ENCODE data around the gene SIX3.

Gene SIX3

DNA sequence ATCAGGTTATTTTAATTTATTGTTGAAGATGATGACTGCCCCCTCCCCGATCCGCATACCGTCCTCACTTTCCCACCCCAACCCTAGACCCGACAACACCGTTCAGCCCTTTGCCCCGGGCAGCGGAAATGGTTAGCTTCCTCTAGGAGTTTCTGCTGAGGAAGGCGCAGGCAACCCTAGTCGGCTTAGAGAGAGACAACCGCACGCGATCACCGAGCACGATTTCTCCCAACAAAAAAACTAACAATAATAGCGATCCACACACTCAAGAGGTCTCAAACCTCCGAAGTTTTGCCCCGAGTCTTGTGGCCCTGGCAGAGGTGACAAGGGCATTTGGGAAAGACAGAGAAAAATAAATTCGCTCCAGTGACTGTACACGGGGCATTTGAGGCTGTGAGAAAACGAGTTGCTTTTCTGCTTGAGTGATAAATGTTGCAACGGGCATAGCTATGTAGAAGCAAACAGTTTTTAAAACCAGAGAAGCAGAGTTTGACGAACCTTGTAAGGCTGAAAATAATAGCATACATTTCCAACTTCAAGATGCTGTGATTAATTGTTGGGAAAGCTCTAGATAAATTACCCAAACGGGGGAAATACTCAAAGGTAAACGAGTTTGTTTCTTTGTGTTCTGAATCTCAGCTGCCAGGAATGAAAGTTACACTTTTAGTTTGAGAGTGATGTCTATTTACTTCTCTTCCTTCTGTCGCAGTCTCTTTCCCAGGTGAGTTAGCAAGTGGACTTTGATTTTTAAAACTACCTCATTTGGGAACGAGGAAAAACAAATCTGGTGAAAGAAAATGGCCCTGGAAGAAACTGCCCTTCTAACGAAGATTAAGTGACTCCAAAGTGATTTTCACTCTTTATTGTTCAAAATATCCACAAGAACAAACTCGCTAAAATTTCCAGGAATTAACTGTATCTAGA, 11.0 kb upstream of the SIX3 start:
- in situ Hi-C loops (cut with HindIII; ENCODE audit: low sequenced_read_pairs): no loop called here

DNA sequence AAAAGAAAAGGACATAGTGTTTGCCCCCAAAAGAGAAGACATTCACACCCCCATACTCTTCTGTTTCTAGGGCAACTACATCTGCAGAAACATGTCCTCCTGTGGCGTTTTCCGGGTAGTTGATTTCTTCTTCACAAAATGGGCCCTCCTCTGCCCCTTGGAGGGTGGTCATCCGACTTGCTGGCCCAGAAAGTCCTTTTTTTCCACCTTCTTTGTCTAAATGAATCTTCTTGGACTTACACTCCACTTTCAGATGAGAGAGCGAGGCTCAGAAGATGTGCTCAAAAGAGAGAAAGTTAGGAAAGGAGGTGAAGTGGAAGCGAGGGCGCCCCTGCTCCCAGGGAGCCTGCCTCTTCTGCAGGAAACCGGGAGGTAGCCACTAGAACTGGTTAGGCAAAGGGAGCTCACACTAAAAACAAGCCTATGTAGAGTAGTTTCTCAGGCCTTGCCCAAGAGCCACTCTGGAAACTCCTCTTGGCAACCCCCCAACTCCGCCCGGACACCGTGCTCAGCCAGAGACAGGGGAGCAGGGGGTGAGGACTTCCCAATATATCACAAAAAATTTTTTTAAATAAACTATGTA, 10.2 kb upstream of the SIX3 start:
- in situ Hi-C loops (cut with HindIII; ENCODE audit: low sequenced_read_pairs): no loop called here

DNA sequence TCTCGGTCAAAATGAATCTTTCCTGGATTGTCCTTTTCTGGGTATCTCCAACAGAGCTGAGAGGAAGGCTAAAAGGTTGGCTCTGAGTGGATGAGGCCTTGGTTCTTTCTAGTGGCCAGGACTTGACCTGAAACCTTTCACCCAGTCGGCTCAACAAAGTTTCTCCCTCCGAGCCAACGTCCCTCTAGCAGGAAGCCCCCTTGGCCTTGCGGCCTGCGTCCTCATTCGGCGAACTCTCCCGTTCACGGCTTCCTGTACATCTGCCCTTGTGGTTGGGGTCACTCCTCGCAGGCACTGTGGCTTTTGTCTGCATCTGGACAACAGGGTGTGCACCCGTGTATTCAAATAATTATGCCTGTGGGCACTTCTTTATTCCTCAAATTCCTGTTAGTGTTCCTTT, 9.4 kb upstream of the SIX3 start:
- in situ Hi-C loops (cut with HindIII; ENCODE audit: low sequenced_read_pairs): no loop called here

DNA sequence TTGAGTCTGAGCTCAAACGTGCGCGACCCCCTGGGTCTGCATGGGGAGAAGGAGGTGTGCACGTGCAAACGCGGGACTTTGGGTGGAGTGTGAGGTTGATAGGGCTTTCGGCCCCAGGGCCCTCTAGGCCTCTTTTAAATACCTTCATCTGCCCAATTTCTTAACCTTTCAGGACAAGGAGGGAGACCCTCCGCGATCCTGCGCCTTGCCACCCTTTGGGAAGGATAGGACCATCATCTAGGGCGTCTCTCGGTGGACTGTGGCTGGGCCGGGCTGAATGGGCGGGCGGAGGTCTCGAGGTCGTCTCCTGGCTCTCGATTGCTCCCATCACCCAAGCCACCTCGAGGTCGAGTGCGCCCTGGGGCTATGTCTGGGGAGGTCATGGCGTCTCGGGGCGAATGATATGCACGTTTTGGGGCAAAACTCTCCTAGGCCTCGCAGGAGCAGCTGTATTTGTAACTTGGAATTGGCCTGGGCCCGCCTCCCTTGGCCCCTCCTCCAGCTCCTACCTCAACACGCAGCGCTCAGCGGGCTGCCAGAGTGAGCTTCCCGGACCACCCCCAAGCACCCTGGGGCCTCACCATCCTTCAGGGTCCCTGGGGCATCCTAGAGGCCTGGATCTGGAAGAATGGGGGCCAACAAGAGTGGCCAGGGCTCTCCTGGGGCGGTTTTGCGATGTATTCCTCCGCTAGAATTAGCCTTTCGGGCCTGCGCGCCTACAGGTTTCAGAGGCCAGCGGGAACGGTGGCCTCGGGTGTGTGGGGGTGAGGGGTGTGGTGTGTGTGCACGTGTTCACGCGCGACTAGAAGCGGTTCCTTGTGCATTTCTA, 8.7 kb upstream of the SIX3 start:
- in situ Hi-C loops (cut with HindIII; ENCODE audit: low sequenced_read_pairs): no loop called here

DNA sequence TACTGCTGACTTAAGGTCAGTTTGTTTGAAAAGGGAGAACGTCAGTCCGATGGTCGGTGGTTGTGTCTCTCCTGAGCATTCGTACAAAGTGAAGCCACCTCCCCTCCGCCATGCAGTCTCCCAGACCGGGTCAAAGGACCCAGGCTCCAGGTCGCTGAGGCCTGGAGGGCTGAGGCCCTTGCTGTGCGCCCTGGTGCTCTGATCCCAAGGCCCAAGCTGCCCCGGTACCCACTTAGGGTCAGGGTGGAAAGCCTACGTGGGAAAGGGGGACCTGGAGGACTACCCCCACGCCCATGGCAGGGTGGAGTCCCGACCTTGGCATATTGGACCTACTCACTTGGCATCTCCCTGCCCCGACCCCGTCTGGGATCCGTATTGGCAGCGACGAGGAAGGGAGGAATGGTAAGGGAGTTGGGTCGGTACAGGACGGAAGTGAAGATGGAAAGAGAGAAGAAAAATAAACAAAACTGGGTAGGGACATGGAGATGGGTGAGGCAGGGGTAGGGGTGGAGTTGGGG, 8.0 kb upstream of the SIX3 start:
- in situ Hi-C loops (cut with HindIII; ENCODE audit: low sequenced_read_pairs): no loop called here

DNA sequence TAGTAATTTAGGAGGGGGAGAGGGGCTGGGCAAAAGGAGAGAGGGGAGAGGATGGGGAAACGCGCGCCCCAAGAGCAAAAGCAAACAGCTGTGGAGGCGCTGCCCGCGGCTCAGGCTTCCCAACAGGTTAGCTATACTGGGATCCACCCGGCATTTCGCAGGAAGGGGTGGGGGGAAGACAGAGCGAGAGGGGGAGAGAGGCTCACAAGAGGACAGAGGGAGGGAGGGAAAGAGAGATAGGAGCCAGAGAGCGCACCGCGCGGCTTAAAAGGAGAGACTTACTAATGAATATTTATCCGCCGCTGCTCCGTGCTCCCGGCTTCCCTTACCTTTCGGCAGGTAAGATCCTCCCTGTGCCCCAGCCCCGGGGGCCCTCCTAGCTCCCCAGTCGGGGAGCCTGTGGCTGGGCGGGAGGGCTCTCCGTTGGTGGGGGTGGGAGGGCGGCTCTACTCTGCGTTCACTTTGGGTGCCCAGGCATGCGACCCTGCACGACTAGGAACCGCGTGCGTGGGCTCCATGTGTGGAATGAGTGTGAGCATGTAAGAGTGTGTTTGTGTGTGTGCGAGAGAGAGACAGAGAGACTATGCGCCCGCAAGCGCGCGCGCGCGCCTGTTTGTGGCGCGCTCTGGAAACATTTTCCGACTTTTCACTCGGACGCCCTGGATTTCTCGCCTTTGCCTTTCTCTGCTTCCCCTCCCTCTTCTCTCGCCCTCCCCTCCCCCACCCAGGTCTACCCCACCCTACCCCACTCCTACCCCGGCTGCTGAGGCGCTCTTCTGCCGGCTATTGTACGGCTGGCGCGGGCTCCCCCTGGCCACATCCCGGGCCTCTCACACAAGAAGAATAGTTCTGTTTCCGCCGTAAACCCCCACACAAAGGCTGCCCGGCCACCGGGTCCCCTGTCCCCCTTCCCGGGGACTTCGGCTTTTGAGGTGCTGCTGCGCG, 7.2 kb upstream of the SIX3 start:
- in situ Hi-C loops (cut with HindIII; ENCODE audit: low sequenced_read_pairs): no loop called here

DNA sequence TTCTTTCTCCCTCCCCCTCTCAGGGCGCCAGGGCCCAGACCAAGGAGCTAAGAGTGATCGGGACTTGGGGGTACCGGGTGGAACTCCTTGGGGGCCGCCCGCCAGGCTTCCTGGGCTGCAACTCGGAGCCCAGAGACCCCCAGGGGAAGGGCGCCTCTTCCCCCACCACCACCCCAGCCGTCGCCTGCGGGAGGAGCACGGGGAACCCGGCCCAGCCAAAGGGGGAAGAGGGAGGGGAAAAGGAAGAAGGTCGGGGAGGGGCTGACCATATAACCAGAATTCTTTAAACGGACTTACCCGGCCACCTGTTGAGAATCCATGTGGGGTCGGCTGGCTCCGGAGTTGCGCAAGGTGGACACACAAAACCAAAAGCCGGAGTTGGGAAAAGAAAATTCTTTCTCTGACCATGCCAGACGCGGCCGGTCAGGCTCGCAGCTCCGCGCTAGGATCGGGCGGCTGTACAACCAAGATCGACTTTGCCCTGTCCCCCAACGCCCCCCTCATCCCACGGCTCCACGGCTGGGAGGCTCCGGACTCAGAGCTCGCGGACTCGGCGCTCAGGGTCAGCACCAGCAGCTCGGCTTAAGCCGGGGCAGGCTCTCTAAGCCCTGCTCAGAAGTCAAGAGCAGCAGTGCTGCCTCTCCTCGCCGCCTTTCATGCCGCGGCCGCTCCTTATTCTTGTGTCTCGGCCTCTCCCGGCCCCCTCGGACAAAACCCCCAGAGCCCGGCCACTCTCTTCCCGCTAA, 6.3 kb upstream of the SIX3 start:
- in situ Hi-C loops (cut with HindIII; ENCODE audit: low sequenced_read_pairs): no loop called here

DNA sequence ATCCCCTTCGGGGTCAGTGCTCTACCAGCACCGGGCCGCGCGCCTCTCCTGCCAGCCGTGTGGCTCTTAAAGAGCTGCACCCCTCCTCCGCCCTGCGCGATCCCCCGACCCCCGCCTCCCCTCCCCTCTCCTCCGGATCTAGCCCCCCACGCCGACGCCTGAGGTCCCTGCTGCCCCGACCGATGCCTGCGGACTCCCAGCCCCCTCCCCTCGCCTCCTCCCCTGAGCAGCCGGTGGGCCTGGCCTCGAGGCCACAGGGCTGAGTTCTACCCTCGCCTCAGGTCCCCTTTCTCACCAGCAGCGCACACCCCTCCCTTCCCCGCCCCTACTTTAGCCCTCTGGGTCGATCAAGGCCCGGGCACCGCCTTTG, 5.8 kb upstream of the SIX3 start:
- in situ Hi-C loops (cut with HindIII; ENCODE audit: low sequenced_read_pairs): no loop called here

DNA sequence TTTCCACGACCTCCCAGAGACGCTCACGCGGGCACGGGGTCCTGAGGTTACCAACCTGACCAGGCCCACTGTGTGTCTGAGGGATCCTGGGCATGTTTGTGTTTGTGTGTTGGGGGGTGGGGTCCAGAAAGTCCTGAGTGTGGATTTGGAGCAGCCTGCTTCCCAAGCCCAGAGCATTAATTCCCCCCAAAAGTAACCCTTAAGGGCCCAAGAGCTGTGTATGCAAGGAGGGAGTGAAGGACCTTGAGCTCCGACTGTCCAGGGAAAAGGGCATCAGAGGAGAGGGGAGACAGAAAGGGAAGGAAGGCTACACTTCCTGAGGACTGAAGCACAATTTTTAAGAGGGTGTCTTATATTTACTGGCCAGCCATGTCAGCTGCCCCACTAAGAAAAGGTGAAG, 5.2 kb upstream of the SIX3 start:
- in situ Hi-C loops (cut with HindIII; ENCODE audit: low sequenced_read_pairs): no loop called here

DNA sequence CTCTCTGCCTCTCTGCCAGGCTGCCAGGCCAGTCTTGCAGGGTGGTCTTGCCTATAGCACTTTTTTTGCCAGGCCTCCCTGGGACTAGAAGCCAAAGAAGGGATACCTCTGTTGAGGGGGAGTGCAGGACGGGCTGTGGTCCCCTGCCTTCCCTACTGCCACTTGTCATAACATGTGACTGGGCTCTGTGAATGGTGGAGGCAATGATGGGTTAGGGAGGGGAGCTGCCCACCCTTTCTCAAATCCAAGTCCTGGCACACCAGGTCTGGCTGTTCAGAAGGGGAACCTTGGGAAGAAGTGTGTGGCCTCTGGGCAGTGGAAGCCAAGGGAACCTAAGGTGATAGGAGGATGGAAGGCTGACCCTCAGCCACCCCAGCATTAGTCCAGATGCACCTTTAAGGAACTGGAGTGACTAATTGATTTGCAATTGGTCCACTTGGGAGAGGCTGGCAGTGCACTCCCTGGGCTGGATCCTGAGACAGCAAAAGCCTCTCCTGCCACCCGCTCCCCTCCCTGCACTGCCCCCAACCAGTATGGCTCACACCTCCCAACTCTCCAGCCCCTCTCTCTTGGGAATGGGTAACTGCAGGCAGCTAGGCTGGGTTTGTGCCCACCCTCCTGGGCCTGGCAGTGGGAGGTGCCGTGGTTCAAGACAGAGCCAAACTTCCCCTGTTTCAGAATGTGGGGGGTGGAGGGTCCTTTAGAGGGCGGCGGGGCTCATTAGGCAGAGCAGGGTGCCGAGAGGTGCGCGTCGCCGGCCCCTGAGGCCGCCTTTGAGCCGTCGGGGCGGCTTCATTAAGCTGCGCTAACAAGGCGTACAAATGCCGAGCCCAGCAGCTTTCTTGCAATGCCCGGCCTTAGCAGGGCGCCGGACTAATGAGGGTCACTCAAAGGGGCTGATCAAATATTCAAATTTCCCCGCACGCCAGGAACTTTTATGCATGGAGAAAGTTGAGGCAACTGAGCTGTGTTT, 4.5 kb upstream of the SIX3 start:
- in situ Hi-C loops (cut with HindIII; ENCODE audit: low sequenced_read_pairs): no loop called here

DNA sequence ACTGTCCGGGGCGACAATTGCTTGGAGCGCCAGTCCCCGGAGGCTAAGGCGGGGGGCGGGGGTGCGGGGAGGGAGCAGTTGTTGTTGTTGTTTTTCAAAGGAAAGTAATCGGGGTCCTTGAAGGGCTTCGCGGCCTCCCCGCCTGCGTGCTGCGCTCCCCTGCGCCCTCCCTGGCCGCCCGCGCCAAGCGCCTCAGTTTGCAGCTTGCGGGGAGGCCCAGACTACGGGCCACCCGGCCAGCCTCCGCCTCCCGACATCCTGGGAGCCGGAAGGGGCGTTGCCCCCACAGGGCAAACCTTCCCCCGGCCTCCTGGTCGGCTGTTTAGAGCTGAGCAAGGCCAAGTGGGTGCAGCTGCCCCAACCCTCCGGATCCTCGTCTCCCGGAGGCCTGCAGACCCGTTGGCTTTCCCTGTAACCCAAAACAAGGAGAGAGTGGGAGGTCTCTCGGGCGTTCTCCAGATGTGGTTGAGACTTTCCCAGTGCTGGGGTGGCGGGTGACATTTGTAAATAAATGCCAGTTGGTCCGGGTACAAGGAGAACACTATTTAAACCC, 3.7 kb upstream of the SIX3 start:
- in situ Hi-C loops (cut with HindIII; ENCODE audit: low sequenced_read_pairs): no loop called here

DNA sequence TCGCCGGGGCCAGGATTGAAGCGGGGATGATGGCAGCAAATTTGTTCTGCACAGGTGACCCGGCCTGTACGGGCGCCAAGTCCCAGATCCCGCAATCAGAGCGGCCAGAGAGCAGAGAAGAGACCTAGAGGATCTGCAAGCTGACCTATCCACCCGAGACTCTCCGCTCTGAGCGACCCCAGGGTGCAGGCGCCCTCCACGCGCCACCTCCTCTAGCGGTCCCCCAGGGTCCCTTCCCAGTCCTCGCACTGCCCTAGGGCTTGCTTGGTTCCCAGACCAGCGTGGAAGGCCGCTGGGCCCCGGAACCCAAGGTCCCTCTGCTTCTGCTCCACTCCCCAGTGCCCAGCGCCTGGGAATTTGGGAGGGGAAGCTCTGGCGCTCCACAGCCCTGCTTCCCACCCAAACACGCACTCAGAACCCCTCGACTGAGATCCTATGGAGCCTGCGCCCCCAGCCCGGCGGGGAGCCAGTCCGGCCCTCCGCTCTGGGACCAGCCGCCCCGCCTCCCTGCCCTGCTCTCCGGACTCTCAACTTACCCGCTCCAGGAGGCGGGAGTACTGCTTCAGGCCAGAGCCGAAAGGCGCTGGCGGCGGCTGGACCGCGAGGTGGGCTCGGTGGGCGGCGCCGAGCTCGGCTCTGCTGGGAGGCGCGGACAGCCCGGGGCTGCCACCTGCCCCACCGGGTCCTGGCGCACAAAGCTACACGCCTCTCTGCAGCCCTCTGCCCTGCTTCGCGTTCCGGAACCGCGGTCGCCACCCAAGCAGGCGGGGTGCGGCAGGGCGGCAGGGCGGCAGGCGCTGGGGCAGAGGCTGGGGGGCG, 3.0 kb upstream of the SIX3 start:
- in situ Hi-C loops (cut with HindIII; ENCODE audit: low sequenced_read_pairs): no loop called here

DNA sequence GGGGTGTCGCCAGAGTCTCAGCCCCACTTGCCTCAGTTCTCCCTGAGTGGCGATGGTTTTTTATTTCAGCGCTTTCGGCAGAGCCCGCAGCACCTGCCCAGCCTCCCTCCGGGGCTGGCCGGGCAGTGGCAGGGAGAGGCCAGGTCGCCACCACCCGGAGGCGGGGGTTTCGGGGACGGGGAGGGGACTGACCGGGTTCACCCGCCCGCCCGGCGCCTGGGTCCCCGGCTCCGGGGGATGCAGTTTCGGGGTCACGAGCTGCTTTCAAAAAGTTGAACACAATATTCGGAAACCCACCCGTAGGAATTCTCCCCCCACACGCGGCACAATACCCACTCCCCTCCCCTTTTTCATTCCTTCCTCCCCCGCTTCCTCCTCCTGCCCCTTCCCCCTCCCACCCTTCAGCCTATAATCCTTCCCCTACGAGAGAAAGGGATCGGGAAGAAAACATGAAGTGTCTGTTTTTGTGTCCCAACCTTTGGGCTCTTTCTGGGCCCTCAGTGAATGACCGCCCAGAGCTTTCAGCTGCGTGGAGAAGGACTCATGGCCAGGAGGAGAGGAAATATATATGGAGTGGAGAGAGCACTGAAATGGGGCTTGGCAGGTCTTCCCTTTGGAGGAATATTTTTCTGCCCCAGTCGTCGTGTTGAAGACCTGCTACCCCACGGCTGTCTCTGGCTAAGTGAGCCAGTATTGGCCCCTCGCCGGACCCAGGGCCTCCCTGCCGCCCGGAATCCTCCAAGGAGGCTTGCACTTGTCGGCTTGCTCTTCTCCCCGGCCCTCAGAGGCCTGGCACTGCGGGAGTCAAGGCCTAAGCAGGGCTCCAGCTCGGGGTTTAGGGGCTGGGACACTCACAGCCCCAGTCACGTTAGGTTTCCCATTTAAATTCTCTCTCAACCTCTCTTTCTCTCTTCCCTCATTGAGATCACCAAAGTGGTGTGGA, 2.1 kb upstream of the SIX3 start:
- in situ Hi-C loops (cut with HindIII; ENCODE audit: low sequenced_read_pairs): no loop called here

DNA sequence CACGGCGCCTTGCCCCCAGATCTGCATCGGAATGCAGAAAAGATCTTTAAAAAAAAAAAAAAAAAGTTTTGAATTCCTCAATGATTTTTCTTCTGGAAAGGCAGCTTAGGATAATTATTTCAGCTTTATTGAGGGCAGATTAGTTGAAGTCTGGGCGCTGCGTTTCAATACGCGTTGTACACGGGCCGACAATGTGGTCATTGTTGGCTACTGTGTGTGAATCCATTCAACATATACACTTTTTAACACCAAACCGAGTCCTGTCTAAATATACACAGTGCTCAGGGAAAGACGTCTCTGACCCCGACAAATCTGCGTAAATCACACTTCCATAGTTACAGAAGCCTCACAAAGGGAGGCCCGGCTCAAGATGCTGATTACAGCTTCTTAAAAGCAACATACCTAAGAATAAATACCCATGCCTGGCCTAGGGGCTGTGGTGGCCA, 1.4 kb upstream of the SIX3 start:
- in situ Hi-C loops (cut with HindIII; ENCODE audit: low sequenced_read_pairs): no loop called here

DNA sequence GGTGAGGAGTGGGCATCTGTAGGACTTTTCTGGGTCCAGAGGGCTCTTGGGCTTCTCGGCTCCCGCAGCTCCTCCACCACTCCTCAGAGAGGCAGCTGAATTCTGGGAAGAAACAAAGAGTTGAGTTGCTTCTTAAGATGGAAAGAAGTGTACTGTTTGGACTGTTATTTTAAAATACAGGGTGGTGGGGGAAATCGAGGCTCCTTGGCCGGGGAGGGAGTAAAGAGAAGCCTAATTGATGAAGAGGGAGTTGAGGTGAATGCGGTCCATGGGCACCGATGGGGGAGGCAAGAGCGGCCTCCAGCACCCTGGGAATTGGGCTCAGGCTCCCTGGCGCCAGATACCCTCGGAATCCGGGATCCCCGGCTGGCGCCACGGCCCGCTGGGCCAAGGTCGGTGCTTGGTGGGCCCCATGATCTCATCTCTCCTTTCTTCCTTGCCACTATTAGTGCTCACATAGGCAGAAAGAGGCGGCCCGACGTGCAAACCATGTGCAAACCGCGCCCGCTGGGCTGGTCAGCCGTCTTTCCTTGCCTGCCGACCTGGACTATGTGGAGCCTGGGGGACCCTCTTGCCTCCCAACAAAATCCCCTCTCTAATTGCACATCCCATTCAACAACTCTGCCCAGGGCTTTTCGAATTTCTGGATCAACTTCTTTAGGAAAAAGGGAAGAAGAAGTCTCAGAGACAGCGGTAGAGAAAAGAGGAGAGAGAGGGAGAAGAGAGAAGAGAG, 604 bp upstream of the SIX3 start:
- in situ Hi-C loops (cut with HindIII; ENCODE audit: low sequenced_read_pairs): no loop called here

Measured in DLD1 (cell line).